HFFc6 (cell line): ENCODE measurements around the gene ANKRD52. TPM values are rescaled to one million over a fixed set of nuclear protein-coding genes. Genes with fewer than 3 reads are reported as not detected.

Experiments
- DNase-seq: peaks from one replicate; pipeline ENCODE4 v3.0.0-alpha.2; 2018
- H3K27ac Mint-ChIP-seq: 2 replicates; pipeline ENCODE4 v1.8.0; 2020; ENCODE audit warnings: mild to moderate bottlenecking, mixed read lengths
- H3K27me3 Mint-ChIP-seq: 2 replicates; pipeline ENCODE4 v1.8.0; 2021; ENCODE audit warnings: mild to moderate bottlenecking, moderate library complexity, mixed read lengths; ENCODE audit not compliant: insufficient read depth
- H3K36me3 Mint-ChIP-seq: 2 replicates; pipeline ENCODE4 v1.8.0; 2021; ENCODE audit warnings: low read depth, mixed read lengths
- H3K4me1 Mint-ChIP-seq: 2 replicates; pipeline ENCODE4 v1.8.0; 2020; ENCODE audit warnings: low read depth, mixed read lengths
- H3K4me3 Mint-ChIP-seq: 2 replicates; pipeline ENCODE4 v1.8.0; 2020; ENCODE audit warnings: mild to moderate bottlenecking, moderate library complexity, mixed read lengths
- H3K9me3 Mint-ChIP-seq: 2 replicates; pipeline ENCODE4 v1.8.0; 2020; ENCODE audit warnings: mild to moderate bottlenecking, mixed read lengths
- CTCF ChIP-seq: fragments of 200-600 bp; sonication (generic); IDR thresholded peaks from 2 replicates; pipeline ENCODE4 v1.5.0; 2021; ENCODE audit warnings: antibody characterized with exemption, mild to moderate bottlenecking
- total RNA-seq, 6 experiments: library from RNA; stranded (reverse); fragmentation: NEBNext Ultra II Directional; extraction: Animal tissue kit (Norgen Biotek cat#: 25700); gene quantifications; 2 replicates in 1 of 6; 3 replicates in 5 of 6; pipeline ENCODE4 v1.2.3, GENCODE V29; 2021

ANKRD52 gene
- total RNA-seq, 6 experiments from 2014 or later = 57.9 to 87.8 (median 68.6) TPM

GRCh38 chr12:56206452-56207166 is 51.6 kb downstream of the ANKRD52 start:
- Mint-ChIP-seq H3K4me3 (no peak overlapping the region), H3K9me3 (no peaks in the 10 kb centered on the region), H3K36me3 (peaks cover 46% of the 10 kb centered on the region), H3K4me1 (peaks cover 31% of the 10 kb centered on the region), H3K27me3 (peaks cover 4% of the 10 kb centered on the region), H3K27ac (peak overlapping the region; percentile 50)
- TF ChIP-seq CTCF = peak; percentile 77
- peak; percentile 39 for DNase-seq

GRCh38 chr12:56205445-56205844 is 52.7 kb downstream of the ANKRD52 start:
- H3K27me3 Mint-ChIP-seq = peaks cover 4% of the 10 kb centered on the region
- no peak overlapping the region for H3K4me3 Mint-ChIP-seq
- H3K36me3 Mint-ChIP-seq = peaks cover 41% of the 10 kb centered on the region
- 0 out of 2 replicates have a peak, but pooled peaks have one; percentile 14 for TF ChIP-seq CTCF
- peaks cover 31% of the 10 kb centered on the region for H3K4me1 Mint-ChIP-seq
- no peaks in the 10 kb centered on the region for H3K9me3 Mint-ChIP-seq
- peak overlapping the region; percentile 29; the same call in 1 of the 2 replicates for H3K27ac Mint-ChIP-seq
- DNase-seq = no peak

DNA sequence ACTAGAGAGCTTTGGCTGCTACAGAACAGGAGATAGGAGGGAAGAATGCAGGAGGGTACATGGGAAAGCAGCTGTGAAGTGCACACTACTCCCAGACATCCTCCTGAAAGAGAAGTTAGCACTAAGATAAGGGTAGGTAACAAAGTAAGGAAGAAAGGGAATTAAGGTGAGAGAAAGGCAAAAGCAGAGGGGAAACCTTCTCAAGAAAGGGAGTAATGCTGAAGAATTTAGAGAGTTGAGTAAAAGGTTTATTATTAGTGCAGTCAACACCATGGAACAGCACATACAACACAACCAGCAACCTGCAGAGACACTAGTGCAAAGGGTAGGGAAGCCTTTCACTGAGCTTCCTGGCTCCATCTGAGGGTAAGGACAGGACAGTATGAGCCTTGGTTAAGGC is 53.9 kb downstream of the ANKRD52 start:
- Mint-ChIP-seq H3K4me3 (no peak overlapping the region), H3K9me3 (no peaks in the 10 kb centered on the region), H3K36me3 (peaks cover 32% of the 10 kb centered on the region), H3K4me1 (peaks cover 32% of the 10 kb centered on the region), H3K27me3 (peaks cover 4% of the 10 kb centered on the region), H3K27ac (peak overlapping the region; percentile 30; the same call in 1 of the 2 replicates)
- DNase-seq = no peak
- no peak for TF ChIP-seq CTCF

DNA sequence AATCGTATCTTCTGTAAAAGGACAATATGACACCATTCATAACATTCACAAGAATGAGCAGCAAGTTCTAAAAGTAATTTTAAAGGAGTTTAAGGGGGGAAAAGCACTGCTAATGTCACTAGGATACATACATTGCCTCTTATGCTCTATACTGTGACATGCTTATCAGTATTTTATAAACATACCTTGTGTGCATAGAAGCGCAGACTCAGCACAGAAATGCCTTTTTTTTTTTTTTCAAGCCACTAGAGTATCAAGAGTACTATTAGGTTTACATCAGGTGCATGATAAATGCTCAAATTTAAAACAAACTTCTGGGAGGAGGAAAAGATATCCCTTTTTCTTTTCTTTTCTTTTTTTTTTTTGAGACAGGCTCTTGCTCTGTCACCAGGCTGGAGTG is 55.3 kb downstream of the ANKRD52 start:
- H3K27me3 Mint-ChIP-seq = peaks cover 7% of the 10 kb centered on the region
- no peaks in the 10 kb centered on the region for H3K9me3 Mint-ChIP-seq
- DNase-seq = no peak
- H3K4me1 Mint-ChIP-seq = peaks cover 41% of the 10 kb centered on the region
- no peak for TF ChIP-seq CTCF
- H3K27ac Mint-ChIP-seq = peak overlapping the region; percentile 20; the same call in 1 of the 2 replicates
- H3K4me3 Mint-ChIP-seq = no peak overlapping the region
- peaks cover 32% of the 10 kb centered on the region for H3K36me3 Mint-ChIP-seq

GRCh38 chr12:56202366-56202765 is 55.8 kb downstream of the ANKRD52 start:
- H3K4me1 Mint-ChIP-seq = peaks cover 41% of the 10 kb centered on the region
- H3K27ac Mint-ChIP-seq = peak overlapping the region; percentile 20
- TF ChIP-seq CTCF = no peak
- peaks cover 28% of the 10 kb centered on the region for H3K36me3 Mint-ChIP-seq
- H3K27me3 Mint-ChIP-seq = peaks cover 6% of the 10 kb centered on the region
- DNase-seq = no peak
- H3K4me3 Mint-ChIP-seq = no peak overlapping the region
- no peaks in the 10 kb centered on the region for H3K9me3 Mint-ChIP-seq
